Measurements from ENCODE around the gene GLIS1.

The GLIS1 gene

GRCh38 chr1:53589043-53589887 lies 149.7 kb downstream of the GLIS1 start:
- DNase-seq = no peak

GRCh38 chr1:53588053-53588779 lies 150.7 kb downstream of the GLIS1 start:
- DNase-seq = no peak

DNA sequence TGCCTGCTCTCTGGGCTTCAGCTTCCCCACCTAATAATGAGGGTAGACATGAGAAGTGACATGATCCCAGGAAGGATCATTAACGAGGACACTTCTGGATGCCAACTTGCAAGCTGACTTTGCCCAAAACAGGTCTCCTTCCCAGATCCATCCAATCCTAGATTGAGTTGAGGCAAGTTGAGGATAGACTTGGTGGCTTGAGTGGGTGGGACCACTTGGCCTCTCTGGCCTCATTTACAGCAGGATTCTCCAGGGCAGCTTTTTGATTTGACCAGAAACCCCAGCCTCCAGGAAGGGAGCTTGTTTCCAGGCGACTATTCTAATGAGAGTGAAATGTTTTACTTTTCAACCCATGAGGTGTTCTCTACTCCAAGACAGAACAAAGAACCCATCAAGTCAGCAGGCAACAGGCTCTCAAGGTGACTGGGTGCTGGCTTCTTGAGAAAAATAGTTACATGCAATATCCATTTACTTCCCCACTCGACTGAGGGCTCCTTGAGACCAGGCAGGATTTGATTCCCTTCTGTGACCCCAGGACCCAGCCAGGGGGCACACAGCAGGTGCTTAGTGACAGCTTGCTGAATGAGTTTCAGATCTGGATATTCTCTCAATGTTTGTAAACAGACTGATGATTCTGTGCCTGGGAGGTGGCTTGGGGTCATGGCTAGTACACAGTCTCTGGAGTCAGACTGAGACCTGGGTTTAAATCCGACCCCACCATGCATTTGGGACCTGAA lies 151.5 kb downstream of the GLIS1 start:
- no peak for DNase-seq

DNA sequence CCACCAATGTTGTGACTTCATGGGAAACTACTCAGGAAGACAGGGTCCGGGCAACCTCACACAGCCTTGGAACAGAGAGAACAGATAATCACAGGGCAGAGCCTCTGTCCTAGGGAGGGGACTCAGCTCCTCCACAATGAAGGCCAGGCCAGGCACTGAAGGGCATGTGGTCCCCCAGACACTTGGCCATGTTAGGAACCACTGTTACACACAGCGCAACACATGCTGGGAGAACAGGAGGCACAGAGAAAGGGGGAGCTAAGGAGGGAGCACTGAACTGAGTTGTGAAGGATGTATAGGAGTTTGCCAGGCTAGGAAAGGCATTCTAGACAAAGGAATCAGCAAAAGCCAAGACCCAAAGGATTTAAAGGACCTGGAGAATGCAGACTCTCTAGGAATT lies 152.2 kb downstream of the GLIS1 start:
- no peak for DNase-seq

DNA sequence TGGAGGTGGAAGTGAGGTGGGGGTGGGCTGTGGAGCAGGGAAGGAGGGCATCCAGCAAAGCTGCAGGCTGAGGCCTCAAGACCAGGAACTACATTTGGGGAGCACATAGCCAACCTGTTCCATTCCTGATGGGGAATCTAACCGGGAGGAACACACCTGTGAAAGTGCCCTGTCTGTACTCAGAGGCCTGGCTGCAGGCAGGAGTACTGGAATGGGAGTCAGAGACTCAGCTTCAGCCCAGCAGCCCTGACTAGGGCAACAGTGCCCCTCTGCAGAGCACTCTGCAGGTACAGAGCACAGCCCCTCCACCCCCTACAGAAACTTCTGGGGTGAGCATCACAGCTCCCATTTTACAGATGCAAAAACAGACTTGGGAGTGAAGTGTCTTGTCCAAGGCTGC lies 153.4 kb downstream of the GLIS1 start:
- no peak for DNase-seq

DNA sequence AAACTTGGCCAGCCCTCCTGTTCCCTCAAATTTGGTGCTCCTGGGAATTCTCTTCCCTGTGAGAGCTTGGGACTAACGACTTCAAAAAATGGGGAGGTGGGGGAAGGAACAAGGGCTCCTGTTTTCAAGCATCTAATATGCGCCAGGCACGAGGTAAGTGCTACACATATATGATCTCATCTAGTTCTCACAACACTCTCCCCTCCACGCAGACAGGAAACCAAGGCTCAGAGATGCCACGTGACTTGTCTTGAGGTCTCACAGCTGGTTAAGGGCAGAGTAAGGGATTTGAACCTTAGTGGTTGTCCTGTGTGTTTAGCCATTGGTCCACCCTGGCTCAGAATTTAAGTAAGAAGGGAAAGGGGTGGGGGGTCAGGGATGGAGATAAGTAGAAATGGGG lies 153.8 kb downstream of the GLIS1 start:
- no peak for DNase-seq

DNA sequence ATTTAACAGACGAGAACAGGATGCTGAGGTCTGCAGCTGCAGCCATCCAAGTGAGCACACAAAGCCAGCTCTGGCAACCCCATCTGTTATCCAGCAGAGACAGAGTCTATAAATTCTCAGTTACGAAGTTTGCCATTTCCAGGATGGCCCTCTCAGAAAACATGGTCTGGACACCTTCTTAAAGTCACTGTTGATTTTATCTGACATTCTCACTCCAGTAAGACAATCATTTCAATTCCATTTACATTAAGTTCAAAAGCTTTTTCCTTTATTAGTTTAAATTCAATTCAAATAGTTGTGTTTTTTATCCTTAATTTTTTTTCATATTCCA lies 154.2 kb downstream of the GLIS1 start:
- DNase-seq = no peak

- DNase-seq = no peak
Observed at GRCh38 chr1:53583868-53584776, 154.8 kb downstream of the GLIS1 start.

DNA sequence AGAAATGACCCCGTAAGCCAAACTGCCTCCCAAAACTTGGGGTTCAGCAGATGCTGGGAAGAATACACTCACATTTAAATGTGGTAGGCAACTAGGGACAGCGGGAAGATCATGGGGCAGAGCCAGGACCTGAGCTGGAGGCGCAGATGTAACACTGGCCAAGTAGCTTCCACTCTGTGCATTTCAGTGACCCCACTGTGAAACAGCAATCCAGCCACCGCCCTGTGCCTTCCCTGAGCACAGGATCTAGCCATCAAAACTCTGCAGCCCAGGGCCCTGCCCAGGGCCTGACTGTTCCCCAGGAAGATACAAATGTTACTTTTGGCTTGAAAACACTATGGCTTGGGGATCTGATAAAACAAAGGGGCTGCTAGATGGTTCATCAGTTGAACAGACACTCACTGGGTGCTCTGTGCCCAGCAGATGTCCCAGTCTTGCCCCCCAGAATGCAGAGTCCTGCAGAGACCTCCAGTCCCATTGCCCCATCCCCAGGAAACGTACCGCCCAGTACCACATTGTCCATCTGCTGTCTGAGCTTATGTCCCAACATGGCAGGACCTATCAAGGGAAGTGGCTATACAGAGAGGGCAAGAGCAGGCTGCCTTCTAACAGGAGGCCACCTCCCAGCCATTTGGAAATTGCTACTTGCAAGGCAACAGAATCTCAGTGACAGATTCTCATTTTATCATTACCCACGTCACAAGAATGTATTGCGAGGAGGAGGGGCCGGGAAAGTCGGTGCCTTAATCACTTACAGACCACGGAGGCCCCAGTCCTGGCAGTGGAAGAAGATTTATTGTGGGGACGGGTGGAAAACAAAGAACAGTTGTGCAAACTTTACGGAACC lies 155.7 kb downstream of the GLIS1 start:
- DNase-seq = no peak

- no peak for DNase-seq
Observed at GRCh38 chr1:53582211-53583020, 156.5 kb downstream of the GLIS1 start.

DNA sequence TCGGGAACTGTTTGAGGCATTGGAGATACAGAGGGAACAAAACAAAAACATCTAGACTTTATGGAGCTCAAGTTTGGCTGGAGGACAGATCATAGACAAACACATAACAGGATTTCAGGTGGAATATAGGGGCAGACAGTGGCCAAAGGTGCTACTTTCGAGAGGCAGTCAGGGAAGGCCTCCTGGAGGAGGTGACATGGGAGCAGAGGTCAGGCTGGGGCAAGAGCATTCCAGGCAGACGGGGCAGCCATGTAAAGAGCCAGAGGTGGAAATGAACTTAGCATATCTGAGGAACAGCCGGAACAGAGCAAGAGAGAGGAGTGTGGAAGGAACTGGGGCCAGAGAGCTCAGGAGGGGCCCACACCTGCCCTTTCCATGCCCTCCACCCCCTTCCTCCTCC lies 157.5 kb downstream of the GLIS1 start:
- no peak for DNase-seq

GRCh38 chr1:53580739-53581475 lies 158.1 kb downstream of the GLIS1 start:
- no peak for DNase-seq

- no peak for DNase-seq
Observed at GRCh38 chr1:53580009-53580400, 159.0 kb downstream of the GLIS1 start.

DNA sequence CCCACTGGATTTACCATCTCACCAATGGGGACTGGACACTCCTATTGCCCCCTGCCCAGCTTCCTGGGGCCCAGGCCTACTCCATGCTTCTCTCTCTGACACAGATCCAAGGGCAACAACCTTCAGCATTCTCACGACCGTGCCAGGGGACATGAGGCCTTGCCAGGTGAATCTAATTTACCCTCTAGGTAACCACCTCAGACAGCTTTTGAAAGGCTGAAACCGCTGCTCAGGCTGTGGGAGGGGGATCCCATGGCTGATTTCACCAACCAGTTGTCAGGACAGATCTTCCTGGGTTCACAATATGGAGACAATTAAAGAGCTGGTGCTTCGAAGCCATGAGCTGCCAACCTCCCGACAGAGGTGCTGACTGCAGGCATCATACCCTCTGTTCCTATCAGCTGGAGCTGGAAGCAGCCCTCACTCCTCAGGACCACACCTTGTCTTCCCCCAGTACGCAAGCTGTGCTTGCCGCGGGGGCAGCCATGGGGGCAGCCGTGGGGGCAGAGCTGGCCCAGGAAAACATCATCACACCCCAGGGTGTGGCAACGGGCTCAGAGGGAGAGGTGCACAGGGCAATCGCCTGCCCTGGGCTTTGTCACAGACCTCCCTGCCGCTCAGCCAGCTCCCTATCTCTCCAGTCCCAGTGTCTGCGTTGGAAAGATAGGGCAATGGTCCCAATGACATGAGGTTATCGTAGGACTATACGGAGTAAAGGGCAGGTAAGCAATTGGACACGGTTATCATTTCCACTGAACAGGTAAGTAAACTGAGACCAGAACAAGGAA lies 159.5 kb downstream of the GLIS1 start:
- DNase-seq = no peak

- no peak for DNase-seq
Observed at GRCh38 chr1:53578358-53578757, 160.6 kb downstream of the GLIS1 start.

DNA sequence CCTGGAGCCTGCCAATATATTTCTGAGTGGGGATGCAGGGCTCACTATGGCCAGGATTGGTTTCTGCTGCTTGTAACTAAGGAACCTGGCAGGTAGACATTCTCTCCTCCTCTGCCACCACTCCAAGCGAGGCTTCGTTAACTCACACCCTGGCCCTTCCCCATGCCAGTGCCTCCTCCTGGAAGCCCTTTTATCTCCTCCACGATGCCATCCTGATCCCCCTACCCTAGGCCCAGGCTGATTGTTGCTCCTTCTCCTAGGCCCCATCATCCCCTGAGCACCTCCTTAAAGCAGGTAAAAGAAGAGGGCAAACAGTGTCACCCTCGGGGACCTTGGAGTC lies 161.2 kb downstream of the GLIS1 start:
- DNase-seq = no peak

DNA sequence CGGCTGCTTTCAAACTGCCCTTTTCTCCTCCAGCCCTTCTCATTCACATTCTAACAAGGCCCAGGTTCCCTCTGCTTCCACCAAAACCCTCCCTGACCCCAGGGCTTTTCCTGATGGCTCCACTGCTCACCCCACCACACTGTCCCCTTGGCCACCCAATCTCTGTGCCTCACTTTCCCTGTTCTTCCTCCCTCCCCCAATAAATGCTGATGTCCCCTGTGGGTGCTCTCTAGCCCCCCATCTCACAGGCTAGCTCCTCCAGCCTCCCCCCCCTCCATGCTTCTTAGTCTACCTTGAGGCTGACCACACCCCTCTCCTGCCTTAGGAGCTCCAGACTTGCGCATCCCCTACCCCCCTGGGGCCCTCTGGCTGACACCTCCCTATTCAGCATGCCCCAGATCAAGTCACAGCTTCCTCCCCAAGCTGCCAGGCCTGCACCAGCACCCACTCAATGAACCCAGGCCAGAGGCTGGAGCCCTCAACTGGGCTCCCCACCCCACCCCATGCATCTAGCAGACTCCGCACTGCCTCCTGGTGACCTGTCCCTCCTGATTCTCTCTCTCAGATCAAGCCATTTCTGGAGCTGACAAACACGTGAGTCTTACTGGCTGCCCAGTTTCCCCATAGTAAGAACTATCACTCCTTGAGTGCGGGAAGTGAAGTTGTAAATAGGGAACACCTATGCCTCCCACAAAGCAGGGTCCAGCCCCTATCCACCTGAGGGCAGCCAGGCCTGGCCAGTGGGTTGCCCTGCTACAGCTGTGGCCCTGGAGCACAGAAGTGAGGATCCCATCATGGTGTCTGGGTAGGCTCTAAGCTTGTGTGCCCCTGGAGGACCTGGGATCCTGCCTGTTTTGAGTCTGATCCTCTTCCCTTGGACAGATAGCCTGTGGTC lies 161.9 kb downstream of the GLIS1 start:
- no peak for DNase-seq

GRCh38 chr1:53576381-53576801 lies 162.6 kb downstream of the GLIS1 start:
- DNase-seq = no peak
